NCI-H1048 (cell line): ENCODE measurements around the gene FBXL4.

Experiments used
- DNase-seq: peaks from one replicate; lab custom pipeline; 2025; lab: John Stamatoyannopoulos, UW

The FBXL4 gene

GRCh38 chr6:98824902-98825599, 122.7 kb downstream of the FBXL4 start:
- no peak for DNase-seq

DNA sequence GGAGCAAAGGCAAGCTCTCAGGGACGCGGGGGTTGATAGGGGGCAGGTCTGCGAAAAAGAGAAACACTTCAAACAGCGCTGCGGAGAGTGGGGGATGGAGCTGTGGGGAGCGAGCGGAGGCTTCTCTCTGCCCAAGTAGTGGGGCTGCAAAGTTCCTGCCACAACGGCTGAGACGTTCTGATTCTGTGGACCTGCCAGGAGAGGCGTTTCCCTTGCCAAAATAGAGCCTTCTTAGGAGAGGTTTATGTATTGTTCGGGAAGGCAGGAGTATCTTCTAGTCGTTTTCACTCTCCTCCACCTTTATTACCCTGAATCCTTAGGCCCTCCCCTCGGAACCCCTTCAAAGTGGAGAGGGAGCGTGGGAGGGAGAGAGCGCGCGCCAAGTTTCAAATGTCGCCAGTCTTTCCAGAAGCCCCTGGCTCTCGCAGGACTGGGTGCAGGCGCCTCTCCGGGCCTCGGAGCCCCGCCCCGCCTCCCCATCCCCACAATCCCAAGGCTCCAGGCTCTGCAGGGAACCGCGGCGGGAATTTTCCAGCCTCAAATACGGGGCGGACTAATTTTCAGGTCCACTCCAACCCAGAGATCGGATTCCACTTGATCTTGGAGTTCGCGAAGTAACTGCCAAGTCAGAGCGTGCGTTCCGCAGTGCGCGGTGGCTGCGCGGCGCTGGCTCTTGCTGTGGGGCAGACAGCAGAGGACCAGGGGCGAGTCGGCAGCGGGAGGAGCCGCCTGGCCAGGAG, 123.4 kb downstream of the FBXL4 start:
- no peak for DNase-seq

DNA sequence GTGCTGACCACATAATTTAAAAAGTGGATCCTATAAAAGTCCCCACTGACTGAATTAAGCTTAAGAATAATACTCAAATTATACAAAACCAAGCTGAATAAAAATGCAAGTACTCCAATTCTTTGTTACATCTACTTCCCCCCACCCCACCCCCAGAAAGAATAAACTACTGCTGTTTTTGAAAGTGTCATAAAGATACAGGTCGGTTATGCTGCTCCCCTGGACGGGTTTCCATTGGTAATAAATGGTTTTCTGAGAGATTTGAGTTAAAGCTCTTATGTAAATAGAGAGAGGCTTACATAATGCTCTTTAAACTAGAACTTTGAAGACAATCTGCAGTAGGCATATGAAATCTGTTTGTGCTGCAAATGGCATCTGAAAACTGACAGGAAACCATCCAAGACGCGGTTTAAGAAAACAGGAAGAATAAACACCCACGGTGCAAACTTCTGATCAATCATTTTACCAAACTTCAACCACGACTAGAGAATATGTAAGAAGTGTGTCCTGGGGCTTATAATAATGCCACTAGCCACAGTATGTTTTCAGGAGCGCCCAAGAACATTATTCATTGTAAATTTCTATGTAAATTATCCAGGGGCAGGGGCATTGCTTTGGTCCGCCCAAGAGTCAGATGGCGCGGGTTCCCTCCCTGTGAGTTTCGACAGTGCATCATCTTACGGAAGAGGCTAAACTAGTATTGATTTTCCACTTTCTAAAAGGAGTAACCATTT, 124.2 kb downstream of the FBXL4 start:
- no peak for DNase-seq

GRCh38 chr6:98821756-98822405, 125.9 kb downstream of the FBXL4 start:
- DNase-seq: no peak
